Heart right ventricle (tissue), 16 donors: ENCODE results near the gene THSD4. TPM values are rescaled to one million over a fixed set of nuclear protein-coding genes. Genes with fewer than 3 reads are reported as not detected.

Experiments used
- ATAC-seq, 8 donors: fragments of 200-7000 bp; cut with Tn5 transposase; one replicate each; pipeline ENCODE4 v1.9.1; 2020; ENCODE audit warnings: mild to moderate bottlenecking in 8 of 8, moderate library complexity in 8 of 8, moderate number of reproducible peaks in 1 of 8
- DNase-seq, 2 donors: peaks; one replicate each; pipeline ENCODE4 v3.0.0-alpha.2; 2020
- H3K27ac ChIP-seq, 10 donors: fragments of 200-600 bp; sonication (generic) in 2 of 10; one replicate each; pipeline versions ENCODE4 v1.5.0 to v1.8.0; 2020 to 2022; ENCODE audit warnings: mild to moderate bottlenecking in 3 of 10
- H3K27me3 ChIP-seq, 7 donors: fragments of 200-600 bp; one replicate each; pipeline ENCODE4 v1.8.0; 2021 to 2022; ENCODE audit warnings: mild to moderate bottlenecking in 2 of 7
- H3K36me3 ChIP-seq, 9 donors: fragments of 200-600 bp; sonication (generic) in 1 of 9; one replicate each; pipeline versions ENCODE4 v1.5.0 to v1.8.0; 2020 to 2022; ENCODE audit warnings: mild to moderate bottlenecking in 2 of 9
- H3K4me1 ChIP-seq, 9 donors: fragments of 200-600 bp; sonication (generic) in 1 of 9; one replicate each; pipeline versions ENCODE4 v1.5.0 to v1.8.0; 2020 to 2022; ENCODE audit warnings: mild to moderate bottlenecking in 4 of 9
- H3K4me3 ChIP-seq, 10 donors: fragments of 200-600 bp; sonication (generic) in 2 of 10; one replicate each; pipeline versions ENCODE4 v1.5.0 to v1.8.0; 2020 to 2022; ENCODE audit warnings: mild to moderate bottlenecking in 7 of 10, moderate library complexity in 2 of 10
- H3K9me3 ChIP-seq, 11 donors: fragments of 200-600 bp in 10 of 11; sonication (generic) in 2 of 11; one replicate each; pipeline versions ENCODE4 v1.5.0 to v1.8.0; 2013 to 2022; ENCODE audit warnings: mild to moderate bottlenecking in 2 of 11, control low read depth in 1 of 11, moderate library complexity in 1 of 11
- WGBS, 2 donors: extraction: QIAGEN DNeasy Blood & Tissue Kit; methylation state at CpG; one replicate each; pipeline ENCODE4 v1.1.7; 2013; ENCODE audit warnings: inconsistent platforms in 1 of 2; 5-methylcytosine and 5-hydroxymethylcytosine counted together
- intact Hi-C, 10 donors: fragments of 100-400 bp; cut with DNase I; formaldehyde crosslinking; loops; one replicate each; pipeline versions ENCODE4 v1.11.1 to v1.14.2; 2022
- polyA plus RNA-seq, 2 donors: library from polyadenylated mRNA; stranded (reverse); fragments of 200-250 nt; gene quantifications; one replicate each; pipeline ENCODE4 v1.2.3, GENCODE V29; 2013
- total RNA-seq, 10 donors: library from RNA; stranded (reverse); fragmentation: NEBNext Ultra II Directional in 3 of 10; extraction: Animal tissue kit (Norgen Biotek cat#: 25700) in 3 of 10; gene quantifications; one replicate each; pipeline versions ENCODE4 v1.2.1 to v1.2.4, GENCODE V29; 2021 to 2023
- TF ChIP-seq, protein P1 (sequence below), 9 donors: fragments of 200-600 bp; sonication (generic) in 2 of 9; IDR thresholded peaks; one replicate each; pipeline versions ENCODE4 v1.5.0 to v1.8.0; 2021 to 2022; ENCODE audit warnings: antibody characterized with exemption in 9 of 9, mild to moderate bottlenecking in 5 of 9, moderate library complexity in 1 of 9
- donor health status: Arrhythmogenic right ventricular cardiomyopathy.
- donor health status: ischemic (EF 13 %, LVEDD 7.1; RV severe dilation, severe dysfunction).
- donor health status: healthy with polysubstance abuse.
- donor health status: DM: no; HTN: yes; CAD: no.
- donor health status: DM: no; HTN: no; CAD: no.
- donor health status: ischemic (EF 25% LVEDD 6.9; RV normal size, moderate dysfunction).
- donor health status: ischemic (EF 25% LVEDD 5.7; RV mildly dilated, moderate dysfunction).
- donor health status: healthy.
- donor health status: DM: yes; HTN: yes; CAD: no.
- donor health status: Ischemic cardiomyopathy.
- donor health status: ischemic (EF 35%, LVEDD 5.7; RV mildly dilated, moderate dysfunction).
- donor health status: nonischemic (EF 11% LVEDD 7.7; RV severe dilation, severe dysfunction).
- donor health status: DM: yes; HTN: yes; CAD: no.
- donor health status: PGD.
- donor health status: ischemic (EF 29% LVEDD 5.4; RV normal size, mild dysfunction).
- donor health status: nonischemic (EF 23%, LVEDD 6.1; RV moderate dilation, normal function).

The THSD4 gene
- total and polyA plus RNA-seq, 12 donors = 20.8 to 212 (median 139) TPM

DNA sequence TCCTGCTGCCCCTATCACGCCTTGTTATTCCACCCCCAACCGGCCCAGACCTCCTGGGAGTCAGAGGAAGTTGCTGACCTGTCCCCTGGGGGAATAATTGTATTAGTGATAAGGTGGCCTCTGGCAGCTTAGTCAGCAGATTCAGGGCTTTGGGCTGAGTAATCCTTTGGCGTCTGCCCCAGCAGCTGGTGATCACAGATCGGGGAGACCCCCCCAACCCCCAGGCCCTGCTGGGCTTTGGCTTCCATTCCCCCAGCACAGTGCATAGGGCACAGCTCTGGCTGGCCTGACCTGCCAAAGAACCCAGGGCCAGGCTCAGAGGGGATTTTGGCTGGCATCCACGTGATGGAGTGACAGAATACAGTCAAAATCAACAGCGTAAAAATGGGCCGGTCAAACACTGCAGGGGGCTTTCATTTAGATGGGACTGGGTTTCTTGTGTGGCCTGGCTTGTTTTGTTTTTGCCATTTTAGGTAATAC lies 691.2 kb downstream of the THSD4 start:
- intact Hi-C loops = loop anchor here in 4 of 10 donors (10.0 kb wide), 5 partner anchors 62 to 692 kb away; partner anchors contain the start of gene THSD4 (in 1 of the 4)
- TF ChIP-seq, protein P1, sequence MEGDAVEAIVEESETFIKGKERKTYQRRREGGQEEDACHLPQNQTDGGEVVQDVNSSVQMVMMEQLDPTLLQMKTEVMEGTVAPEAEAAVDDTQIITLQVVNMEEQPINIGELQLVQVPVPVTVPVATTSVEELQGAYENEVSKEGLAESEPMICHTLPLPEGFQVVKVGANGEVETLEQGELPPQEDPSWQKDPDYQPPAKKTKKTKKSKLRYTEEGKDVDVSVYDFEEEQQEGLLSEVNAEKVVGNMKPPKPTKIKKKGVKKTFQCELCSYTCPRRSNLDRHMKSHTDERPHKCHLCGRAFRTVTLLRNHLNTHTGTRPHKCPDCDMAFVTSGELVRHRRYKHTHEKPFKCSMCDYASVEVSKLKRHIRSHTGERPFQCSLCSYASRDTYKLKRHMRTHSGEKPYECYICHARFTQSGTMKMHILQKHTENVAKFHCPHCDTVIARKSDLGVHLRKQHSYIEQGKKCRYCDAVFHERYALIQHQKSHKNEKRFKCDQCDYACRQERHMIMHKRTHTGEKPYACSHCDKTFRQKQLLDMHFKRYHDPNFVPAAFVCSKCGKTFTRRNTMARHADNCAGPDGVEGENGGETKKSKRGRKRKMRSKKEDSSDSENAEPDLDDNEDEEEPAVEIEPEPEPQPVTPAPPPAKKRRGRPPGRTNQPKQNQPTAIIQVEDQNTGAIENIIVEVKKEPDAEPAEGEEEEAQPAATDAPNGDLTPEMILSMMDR (IDR thresholded peaks at IDR 0.05) = no peak
- ATAC-seq (no peak), DNase-seq (no peak)
- Histone ChIP-seq H3K27ac (no peak overlapping the region), H3K27me3 (peaks cover 0 to 3% (median 0%) of the 10 kb centered on the region in 7 donors), H3K36me3 (no peaks in the 10 kb centered on the region), H3K9me3 (no peaks in the 10 kb centered on the region), H3K4me3 (no peak overlapping the region), H3K4me1 (peaks cover 0 to 27% (median 13%) of the 10 kb centered on the region in 9 donors)
- WGBS, 2 donors = 45 to 47% methylated on average over 7 of the region's 7 CpGs

DNA sequence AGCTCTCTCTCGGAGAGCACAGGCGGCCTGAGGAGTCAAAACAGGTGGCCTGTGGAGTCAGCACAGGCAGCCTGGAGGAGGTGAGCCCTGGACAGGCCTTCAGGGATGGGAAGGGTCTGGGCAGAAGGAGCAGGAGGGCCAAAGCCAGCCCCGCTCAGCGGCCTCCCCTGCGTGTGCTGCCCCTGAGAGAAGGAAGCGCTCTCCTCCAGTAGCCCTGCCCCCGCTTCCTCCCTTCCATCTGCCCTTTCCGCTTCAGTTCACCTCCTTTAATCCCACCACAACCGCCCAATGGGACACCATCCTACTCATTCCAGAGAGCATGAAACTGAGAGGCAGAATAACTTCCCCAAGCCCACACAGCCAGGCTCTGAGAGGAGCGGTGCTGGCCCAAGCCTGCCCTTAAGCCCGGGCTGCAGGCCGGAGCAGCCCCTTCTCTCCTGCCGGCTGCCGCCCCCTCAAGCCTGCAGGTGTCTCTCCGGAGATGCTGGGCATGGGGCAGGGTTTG lies 691.9 kb downstream of the THSD4 start:
- intact Hi-C loops = loop anchor here in 4 of 10 donors (10.0 kb wide), 5 partner anchors 62 to 692 kb away; partner anchors contain the start of gene THSD4 (in 1 of the 4)
- H3K9me3 ChIP-seq = no peaks in the 10 kb centered on the region

DNA sequence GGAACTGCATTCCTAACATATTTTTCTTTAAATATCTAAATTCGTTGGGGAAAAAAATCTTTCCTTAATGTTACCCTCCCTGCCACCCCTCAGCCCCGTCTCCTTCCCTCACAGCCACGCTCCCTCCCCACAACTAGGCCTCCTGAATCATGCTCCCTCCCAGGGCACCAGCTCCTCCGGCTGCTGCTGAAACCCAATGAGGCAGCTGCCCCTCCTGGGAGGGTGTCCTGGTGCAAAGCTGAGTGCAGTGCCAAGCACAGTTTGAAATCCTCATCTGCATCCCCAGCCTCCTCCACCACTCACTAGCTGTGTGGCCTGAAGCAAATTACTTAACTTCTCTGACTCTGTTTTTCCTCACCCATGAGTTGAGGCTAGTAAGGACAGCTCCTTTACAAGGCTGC lies 692.4 kb downstream of the THSD4 start:
- Histone ChIP-seq H3K4me3 (peak overlapping the region in 1 of 10 donors; percentile 29), H3K27me3 (peaks cover 0 to 3% (median 0%) of the 10 kb centered on the region in 7 donors), H3K36me3 (no peaks in the 10 kb centered on the region), H3K4me1 (peaks cover 0 to 28% (median 16%) of the 10 kb centered on the region in 9 donors), H3K27ac (no peak overlapping the region), H3K9me3 (no peaks in the 10 kb centered on the region)
- ATAC-seq (peak in 1 of 8 donors; percentile 2), DNase-seq (no peak)
- TF ChIP-seq, protein P1 (IDR thresholded peaks at IDR 0.05) = no peak
- 38 to 40% methylated on average over 4 of the region's 4 CpGs for WGBS, 2 donors
- intact Hi-C loops = loop anchor here in 4 of 10 donors (10.0 kb wide), 5 partner anchors 63 to 693 kb away; partner anchors contain the start of gene THSD4 (in 1 of the 4)

More for the DNA sequence above, 691.9 kb downstream of the THSD4 start:
- no peak for DNase-seq
- H3K27me3 ChIP-seq = peaks cover 0 to 3% (median 0%) of the 10 kb centered on the region in 7 donors
- no peaks in the 10 kb centered on the region for H3K36me3 ChIP-seq
- no peak overlapping the region for H3K4me3 ChIP-seq
- 71 to 76% methylated on average over 15 of the region's 15 CpGs for WGBS, 2 donors
- peaks cover 0 to 27% (median 13%) of the 10 kb centered on the region in 9 donors for H3K4me1 ChIP-seq
- ATAC-seq = no peak
- TF ChIP-seq, protein P1 (IDR thresholded peaks at IDR 0.05) = no peak
- no peak overlapping the region for H3K27ac ChIP-seq

DNA sequence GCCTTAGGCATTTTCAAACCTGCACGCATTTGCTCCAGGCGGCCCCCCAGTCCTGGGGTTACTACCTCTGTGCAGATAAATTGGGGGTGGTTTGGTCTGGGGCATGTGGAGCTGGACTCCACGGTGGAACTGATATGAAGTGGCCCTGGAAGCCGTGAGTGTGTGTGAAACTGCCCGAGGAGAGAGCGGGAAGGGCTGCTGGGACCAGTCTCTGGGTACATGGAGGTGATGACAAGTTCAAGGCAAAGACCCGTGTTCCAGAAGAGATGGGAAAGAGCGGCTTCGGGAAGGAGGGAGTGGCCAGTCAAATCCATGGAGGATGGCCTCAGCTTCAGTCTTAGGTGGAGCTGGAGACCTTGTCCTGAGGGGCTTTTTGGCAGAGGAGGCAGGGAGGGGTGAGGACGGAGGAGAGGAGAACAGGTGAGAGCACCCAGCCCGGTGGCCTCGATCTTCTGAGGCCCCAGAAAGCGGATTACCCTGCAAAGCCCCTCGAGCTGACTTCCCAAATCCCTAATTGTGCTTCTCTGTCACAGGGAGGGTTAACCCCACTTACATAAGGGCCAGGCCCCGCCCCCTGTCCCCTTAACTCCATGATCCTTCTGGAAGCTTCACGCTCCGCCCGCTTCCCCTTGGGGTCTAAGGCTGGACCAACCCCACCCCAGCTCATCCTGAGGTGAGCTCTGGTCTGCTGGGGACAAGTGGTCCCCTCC lies 693.2 kb downstream of the THSD4 start:
- H3K36me3 ChIP-seq = no peaks in the 10 kb centered on the region
- peak overlapping the region in 1 of 10 donors; percentile 29 for H3K4me3 ChIP-seq
- TF ChIP-seq, protein P1 (IDR thresholded peaks at IDR 0.05) = no peak
- intact Hi-C loops = loop anchor here in 4 of 10 donors (10.0 kb wide), 5 partner anchors 64 to 694 kb away; partner anchors contain the start of gene THSD4 (in 1 of the 4)
- ATAC-seq (peak in 5 of 8 donors; percentile 35 to 72 (median 56)), DNase-seq (no peak)
- H3K4me1 ChIP-seq = peaks cover 0 to 30% (median 16%) of the 10 kb centered on the region in 9 donors
- no peak overlapping the region for H3K27ac ChIP-seq
- no peaks in the 10 kb centered on the region for H3K9me3 ChIP-seq
- 52 to 63% methylated on average over 18 of the region's 18 CpGs for WGBS, 2 donors
- peaks cover 0 to 3% (median 0%) of the 10 kb centered on the region in 7 donors for H3K27me3 ChIP-seq
